DMS 273 (cell line): ENCODE results near the gene TIGD7.

Experiments used
- DNase-seq: peaks from one replicate; lab custom pipeline; 2025; ENCODE audit not compliant: unreplicated experiment; lab: John Stamatoyannopoulos, UW

The TIGD7 gene

GRCh38 chr16:3305109-3306068 lies at the start of gene TIGD7, which contains the start of gene ZNF75A:
TIGD7 (minus strand) TSS chr16:3305430; CDS start chr16:3300614, 4,816 bp downstream.
ZNF75A (plus strand) TSS chr16:3305497; CDS start chr16:3308429, 2,932 bp downstream.
- peak; percentile 94 for DNase-seq

- no peak for DNase-seq
Measured at GRCh38 chr16:3349175-3349574, 43.9 kb upstream of the TIGD7 start.

- DNase-seq = no peak
Measured at GRCh38 chr16:3348547-3349167, 43.4 kb upstream of the TIGD7 start.

GRCh38 chr16:3347586-3347985 lies 42.4 kb upstream of the TIGD7 start:
- no peak for DNase-seq

- DNase-seq = no peak
Measured at GRCh38 chr16:3346041-3346440, 40.8 kb upstream of the TIGD7 start.

- DNase-seq = no peak
Measured at GRCh38 chr16:3328643-3329042, 23.4 kb upstream of the TIGD7 start.

- DNase-seq = no peak
Measured at GRCh38 chr16:3328104-3328503, 22.9 kb upstream of the TIGD7 start.

GRCh38 chr16:3327514-3327913 lies 22.3 kb upstream of the TIGD7 start:
- DNase-seq = no peak

GRCh38 chr16:3321816-3322215 lies 16.6 kb upstream of the TIGD7 start:
- no peak for DNase-seq

GRCh38 chr16:3317315-3317999 lies 12.2 kb upstream of the TIGD7 start:
- peak; percentile 35 for DNase-seq

GRCh38 chr16:3311496-3311895 lies 6.3 kb upstream of the TIGD7 start:
- DNase-seq = no peak

- DNase-seq = no peak
Measured at GRCh38 chr16:3306078-3306477, 848 bp upstream of the TIGD7 start.

GRCh38 chr16:3304370-3304769 lies 860 bp downstream of the TIGD7 start:
- DNase-seq = no peak

- DNase-seq = no peak
Measured at GRCh38 chr16:3295783-3296182, 9.4 kb downstream of the TIGD7 start.

GRCh38 chr16:3295209-3295608 lies 10.0 kb downstream of the TIGD7 start:
- no peak for DNase-seq

- no peak for DNase-seq
Measured at GRCh38 chr16:3292604-3293003, 12.6 kb downstream of the TIGD7 start.

- no peak for DNase-seq
Measured at GRCh38 chr16:3289998-3290673, 15.1 kb downstream of the TIGD7 start.

- no peak for DNase-seq
Measured at GRCh38 chr16:3285131-3285530, 20.1 kb downstream of the TIGD7 start.

- DNase-seq = peak; percentile 54
Measured at GRCh38 chr16:3283543-3284447, 21.4 kb downstream of the TIGD7 start.
